Measurements from ENCODE around the gene SAE1.

- TF ChIP-seq CTCF (IDR thresholded peaks at IDR 0.05) (no peak), POLR2AphosphoS5 (IDR thresholded peaks at IDR 0.05; ENCODE audit: low read depth, low read length) (no peak)
- TF ChIP-seq, protein P1, sequence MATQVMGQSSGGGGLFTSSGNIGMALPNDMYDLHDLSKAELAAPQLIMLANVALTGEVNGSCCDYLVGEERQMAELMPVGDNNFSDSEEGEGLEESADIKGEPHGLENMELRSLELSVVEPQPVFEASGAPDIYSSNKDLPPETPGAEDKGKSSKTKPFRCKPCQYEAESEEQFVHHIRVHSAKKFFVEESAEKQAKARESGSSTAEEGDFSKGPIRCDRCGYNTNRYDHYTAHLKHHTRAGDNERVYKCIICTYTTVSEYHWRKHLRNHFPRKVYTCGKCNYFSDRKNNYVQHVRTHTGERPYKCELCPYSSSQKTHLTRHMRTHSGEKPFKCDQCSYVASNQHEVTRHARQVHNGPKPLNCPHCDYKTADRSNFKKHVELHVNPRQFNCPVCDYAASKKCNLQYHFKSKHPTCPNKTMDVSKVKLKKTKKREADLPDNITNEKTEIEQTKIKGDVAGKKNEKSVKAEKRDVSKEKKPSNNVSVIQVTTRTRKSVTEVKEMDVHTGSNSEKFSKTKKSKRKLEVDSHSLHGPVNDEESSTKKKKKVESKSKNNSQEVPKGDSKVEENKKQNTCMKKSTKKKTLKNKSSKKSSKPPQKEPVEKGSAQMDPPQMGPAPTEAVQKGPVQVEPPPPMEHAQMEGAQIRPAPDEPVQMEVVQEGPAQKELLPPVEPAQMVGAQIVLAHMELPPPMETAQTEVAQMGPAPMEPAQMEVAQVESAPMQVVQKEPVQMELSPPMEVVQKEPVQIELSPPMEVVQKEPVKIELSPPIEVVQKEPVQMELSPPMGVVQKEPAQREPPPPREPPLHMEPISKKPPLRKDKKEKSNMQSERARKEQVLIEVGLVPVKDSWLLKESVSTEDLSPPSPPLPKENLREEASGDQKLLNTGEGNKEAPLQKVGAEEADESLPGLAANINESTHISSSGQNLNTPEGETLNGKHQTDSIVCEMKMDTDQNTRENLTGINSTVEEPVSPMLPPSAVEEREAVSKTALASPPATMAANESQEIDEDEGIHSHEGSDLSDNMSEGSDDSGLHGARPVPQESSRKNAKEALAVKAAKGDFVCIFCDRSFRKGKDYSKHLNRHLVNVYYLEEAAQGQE (IDR thresholded peaks at IDR 0.05; ENCODE audit: insufficient read depth in 1 of 2, low read depth in 2 of 2, low read length in 1 of 2) = no peak
Observed at GRCh38 chr19:47197141-47197540, 66.5 kb downstream of the SAE1 start.

Measured in Panc1 (cell line).